H9 (cell line): Measurements from ENCODE around the gene MAJIN. TPM values are rescaled to one million over a fixed set of nuclear protein-coding genes. Genes with fewer than 3 reads are reported as not detected.

Experiments
- DNase-seq: peaks from one replicate; pipeline ENCODE4 v3.0.0-alpha.2; 2017
- H2AFZ ChIP-seq: one replicate; pipeline ENCODE4 v1.6.1; 2013; ENCODE audit warnings: mild to moderate bottlenecking, low read length, control low read depth, moderate library complexity
- H2AK5ac ChIP-seq: 2 replicates; pipeline ENCODE4 v1.6.1; 2013; ENCODE audit warnings: low read length, control low read depth, mixed read lengths; ENCODE audit not compliant: insufficient read length
- H2BK120ac ChIP-seq: one replicate; pipeline ENCODE4 v1.6.1; 2013; ENCODE audit warnings: low read depth, mild to moderate bottlenecking, low read length, control low read depth, inconsistent platforms; ENCODE audit not compliant: poor library complexity, severe bottlenecking
- H2BK12ac ChIP-seq: 2 replicates; pipeline ENCODE4 v1.6.1; 2013; ENCODE audit warnings: low read length, control low read depth, mixed read lengths, low read depth; ENCODE audit not compliant: insufficient read length
- H2BK15ac ChIP-seq: 2 replicates; pipeline ENCODE4 v1.6.1; 2013; ENCODE audit warnings: low read depth, low read length, control low read depth
- H2BK20ac ChIP-seq: one replicate; pipeline ENCODE4 v1.6.1; 2013; ENCODE audit warnings: low read depth, mild to moderate bottlenecking, low read length, control low read depth, inconsistent platforms; ENCODE audit not compliant: poor library complexity, severe bottlenecking
- H2BK5ac ChIP-seq: 2 replicates; pipeline ENCODE4 v1.6.1; 2013; ENCODE audit warnings: low read length, control low read depth, mixed read lengths; ENCODE audit not compliant: insufficient read length
- H3K14ac ChIP-seq: 2 replicates; pipeline ENCODE4 v1.6.1; 2013; ENCODE audit warnings: low read length, control low read depth; ENCODE audit not compliant: insufficient read depth
- H3K18ac ChIP-seq: 2 replicates; pipeline ENCODE4 v1.6.1; 2013; ENCODE audit warnings: low read depth, mild to moderate bottlenecking, mixed read lengths, low read length, control low read depth; ENCODE audit not compliant: insufficient read length
- H3K23ac ChIP-seq: 2 replicates; pipeline ENCODE4 v1.6.1; 2013; ENCODE audit warnings: low read length, control low read depth, mixed read lengths, low read depth; ENCODE audit not compliant: insufficient read length
- H3K23me2 ChIP-seq: 2 replicates; pipeline ENCODE4 v1.6.1; 2013; ENCODE audit warnings: low read depth, mild to moderate bottlenecking, mixed read lengths, low read length, control low read depth; ENCODE audit not compliant: insufficient read length, poor library complexity, severe bottlenecking
- H3K27ac ChIP-seq: 2 replicates; pipeline ENCODE4 v1.5.1; 2013; ENCODE audit warnings: low read length, control low read depth, mixed read lengths, low read depth; ENCODE audit not compliant: insufficient read length
- H3K27me3 ChIP-seq: 2 replicates; pipeline ENCODE4 v1.6.1; 2013; ENCODE audit warnings: low read length, control low read depth, inconsistent platforms; ENCODE audit not compliant: insufficient read depth
- H3K4ac ChIP-seq: 2 replicates; pipeline ENCODE4 v1.6.1; 2013; ENCODE audit warnings: low read depth, mild to moderate bottlenecking, control low read depth, inconsistent platforms, low read length, moderate library complexity
- H3K4me1 ChIP-seq: 2 replicates; pipeline ENCODE4 v1.6.1; 2013; ENCODE audit warnings: low read length, control low read depth, inconsistent platforms; ENCODE audit not compliant: insufficient read depth
- H3K4me2 ChIP-seq: 2 replicates; pipeline ENCODE4 v1.6.1; 2013; ENCODE audit warnings: low read length, control low read depth, mixed read lengths; ENCODE audit not compliant: insufficient read length, insufficient read depth
- H3K56ac ChIP-seq: 2 replicates; pipeline ENCODE4 v1.6.1; 2013; ENCODE audit warnings: low read depth, mild to moderate bottlenecking, mixed read lengths, low read length, control low read depth; ENCODE audit not compliant: insufficient read length
- H3K79me1 ChIP-seq: 2 replicates; pipeline ENCODE4 v1.6.1; 2013; ENCODE audit warnings: low read depth, mild to moderate bottlenecking, moderate library complexity, low read length, control low read depth, inconsistent platforms; ENCODE audit not compliant: insufficient read depth, poor library complexity, severe bottlenecking
- H3K79me2 ChIP-seq: 2 replicates; pipeline ENCODE4 v1.6.1; 2013; ENCODE audit warnings: low read length, control low read depth, inconsistent platforms; ENCODE audit not compliant: insufficient read depth
- H3K9ac ChIP-seq: 2 replicates; pipeline ENCODE4 v1.6.1; 2013; ENCODE audit warnings: low read length, control low read depth, mixed read lengths; ENCODE audit not compliant: insufficient read length; ENCODE audit errors: extremely low read depth
- H3K9me3 ChIP-seq: one replicate; pipeline ENCODE4 v1.6.1; 2013; ENCODE audit warnings: low read depth, low read length, inconsistent platforms; ENCODE audit not compliant: control insufficient read depth
- H3T11ph ChIP-seq: one replicate; pipeline ENCODE4 v1.6.1; 2013; ENCODE audit warnings: mild to moderate bottlenecking, low read length, control low read depth, inconsistent platforms
- H4K20me1 ChIP-seq: one replicate; pipeline ENCODE4 v1.6.1; 2013; ENCODE audit not compliant: control insufficient read depth, insufficient read length, insufficient read depth
- H4K5ac ChIP-seq: 2 replicates; pipeline ENCODE4 v1.6.1; 2013; ENCODE audit warnings: low read depth, mild to moderate bottlenecking, mixed read lengths, low read length, control low read depth; ENCODE audit not compliant: insufficient read length
- H4K8ac ChIP-seq: replicated peaks from 2 replicates; pipeline ENCODE4 v1.6.1; 2013; ENCODE audit warnings: low read length, control low read depth, mixed read lengths, low read depth; ENCODE audit not compliant: insufficient read length
- H4K91ac ChIP-seq: 2 replicates; pipeline ENCODE4 v1.6.1; 2013; ENCODE audit warnings: low read depth, mild to moderate bottlenecking, moderate library complexity, mixed read lengths, low read length, control low read depth; ENCODE audit not compliant: insufficient read length
- H3K27ac Mint-ChIP-seq, 3 experiments: 2 replicates in 2 of 3; 3 replicates in 1 of 3; pipeline ENCODE4 v1.8.0; 2020 to 2021; ENCODE audit warnings: mixed read lengths in 3 of 3, mild to moderate bottlenecking in 1 of 3, moderate library complexity in 1 of 3
- H3K27me3 Mint-ChIP-seq: 2 replicates; pipeline ENCODE4 v1.8.0; 2021; ENCODE audit warnings: low read depth, mild to moderate bottlenecking, moderate library complexity, mixed read lengths
- H3K36me3 Mint-ChIP-seq, 3 experiments: 2 replicates in 2 of 3; 3 replicates in 1 of 3; pipeline ENCODE4 v1.8.0; 2020 to 2021; ENCODE audit warnings: low read depth in 3 of 3, mixed read lengths in 3 of 3; ENCODE audit not compliant: insufficient read depth in 1 of 3
- H3K4me1 Mint-ChIP-seq, 2 experiments: 2 replicates each; pipeline ENCODE4 v1.8.0; 2020; ENCODE audit warnings: mixed read lengths in 2 of 2
- H3K4me3 Mint-ChIP-seq, 2 experiments: 2 replicates in 1 of 2; 3 replicates in 1 of 2; pipeline ENCODE4 v1.8.0; 2020 to 2021; ENCODE audit warnings: mild to moderate bottlenecking in 2 of 2, mixed read lengths in 2 of 2, moderate library complexity in 1 of 2
- H3K9me3 Mint-ChIP-seq, 2 experiments: 2 replicates in 1 of 2; 3 replicates in 1 of 2; pipeline ENCODE4 v1.8.0; 2020; ENCODE audit warnings: mild to moderate bottlenecking in 2 of 2, mixed read lengths in 2 of 2, moderate library complexity in 1 of 2
- CTCF ChIP-seq: fragments of 200-600 bp; sonication (generic); conservative IDR thresholded peaks from 3 replicates; pipeline ENCODE4 v1.8.0; 2021; ENCODE audit warnings: antibody characterized with exemption, mild to moderate bottlenecking
- WGBS: extraction: QIAGEN DNeasy Blood & Tissue Kit; methylation state at CpG from one replicate; pipeline ENCODE4 v1.1.7; 2013; ENCODE audit warnings: missing lambda C conversion rate, low lambda C conversion rate, mixed read lengths; ENCODE audit not compliant: insufficient read length; ENCODE audit errors: extremely low coverage; 5-methylcytosine and 5-hydroxymethylcytosine counted together
- total RNA-seq: library from RNA; stranded (reverse); gene quantifications from 2 replicates; pipeline ENCODE4 v1.2.1, GENCODE V29; 2021

The MAJIN gene
- total RNA-seq, 1 experiment from 2014 or later, result not detected

DNA sequence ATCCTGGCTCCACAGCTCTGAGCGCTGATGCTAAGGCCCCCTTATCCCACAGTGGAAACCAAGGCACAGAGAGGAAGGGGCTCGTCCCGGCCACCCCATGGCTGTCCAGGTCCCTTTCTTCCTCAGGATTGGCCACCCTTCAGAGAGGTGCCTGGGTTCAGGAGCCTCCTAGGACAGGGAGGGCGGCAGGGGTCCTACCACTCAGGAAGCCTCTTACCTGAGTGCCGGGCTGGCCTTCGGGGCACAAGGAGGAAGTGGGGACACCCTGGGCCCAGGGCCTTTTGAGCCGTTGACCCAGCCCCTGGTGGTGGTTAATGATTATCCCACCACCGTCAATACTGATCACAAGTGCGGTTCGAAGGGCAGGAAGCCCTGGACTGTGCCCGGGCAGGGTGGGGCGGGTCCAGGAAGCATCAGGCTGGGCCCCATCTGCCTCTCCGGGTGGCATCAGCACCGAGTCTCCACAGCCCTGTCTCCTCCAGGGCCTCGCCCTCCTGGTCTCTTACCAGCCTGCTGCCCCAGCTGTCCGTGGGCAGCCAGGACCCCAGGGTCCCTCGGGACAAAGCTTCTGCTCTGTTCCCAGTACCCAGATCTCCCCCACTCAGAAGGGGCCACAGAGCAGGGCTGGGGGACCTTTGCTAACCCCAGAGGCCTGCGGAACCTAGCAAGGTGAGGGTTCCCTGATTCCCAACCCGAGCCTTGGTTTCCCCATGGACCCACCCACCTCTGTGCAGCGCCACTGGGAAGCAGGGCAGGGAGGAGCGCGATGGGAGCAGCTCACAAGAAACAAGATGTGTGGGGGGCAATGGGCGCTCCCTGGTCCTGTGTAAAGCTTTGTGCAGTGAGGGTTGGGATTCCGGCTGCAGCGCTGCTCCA, 78.5 kb downstream of the MAJIN start:
- DNase-seq, result no peak

More for the DNA sequence above, 78.5 kb downstream of the MAJIN start:
- Histone ChIP-seq H3K4ac (no peak overlapping the region), H2BK5ac (no peak overlapping the region), H3K79me1 (no peaks in the 10 kb centered on the region), H3K27ac (no peak overlapping the region), H3K79me2 (no peaks in the 10 kb centered on the region), H3K9me3 (no peaks in the 10 kb centered on the region), H3K27me3 (no peaks in the 10 kb centered on the region), H3K18ac (no peak overlapping the region), H4K8ac (no peak overlapping the region), H2BK12ac (no peak overlapping the region), H4K5ac (no peak overlapping the region), H3K23ac (no peak overlapping the region), H3T11ph (no peak overlapping the region), H3K23me2 (no peaks in the 10 kb centered on the region), H4K91ac (no peak overlapping the region), H2BK120ac (no peak overlapping the region), H2AK5ac (no peak overlapping the region), H2BK20ac (no peak overlapping the region), H3K56ac (no peak overlapping the region), H3K9ac (no peak overlapping the region), H4K20me1 (peaks cover 4% of the 10 kb centered on the region), H3K4me2 (no peak overlapping the region), H2BK15ac (no peak overlapping the region), H3K14ac (no peak overlapping the region; the same call in 1 of the 2 replicates), H3K4me1 (no peaks in the 10 kb centered on the region), H2AFZ (no peak overlapping the region)
- Mint-ChIP-seq H3K36me3 (peaks cover 0 to 10% (median 4%) of the 10 kb centered on the region in 3 experiments; a peak in 4 of 7 replicates), H3K4me1 (peaks cover 2 to 16% of the 10 kb centered on the region in 2 experiments; a peak in 3 of 4 replicates), H3K27ac (no peak overlapping the region), H3K9me3 (no peaks in the 10 kb centered on the region; a peak in 1 of 5 replicates), H3K4me3 (no peak overlapping the region), H3K27me3 (no peaks in the 10 kb centered on the region)
- no CpG with 5 or more reads among the region's 25 CpGs for WGBS
- no peak for TF ChIP-seq CTCF
